ENCODE data around the gene ERN1.

The ERN1 gene

DNA sequence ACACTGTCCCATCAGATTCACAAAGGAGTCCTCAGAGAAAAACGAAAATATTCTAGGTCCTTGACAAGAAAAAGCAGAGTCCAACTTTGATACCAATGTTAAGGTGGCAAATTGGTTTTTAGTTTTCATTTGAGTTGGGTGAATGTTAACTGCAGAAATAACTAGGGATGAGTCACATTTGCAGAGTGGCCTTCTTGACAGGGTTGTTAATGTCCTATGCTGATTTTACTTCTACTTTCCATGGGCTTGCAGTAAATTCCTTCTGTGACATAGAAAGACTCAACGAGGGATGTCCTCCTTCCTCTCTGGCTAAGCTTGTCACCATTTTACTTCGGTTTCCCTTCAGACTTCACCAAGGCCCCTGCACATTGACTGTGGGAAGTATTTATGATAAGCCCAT lies 62.3 kb downstream of the ERN1 start:
- H3K4me1 ChIP-seq (ENCODE audit: control insufficient read depth, insufficient read depth, low read length): no peaks in the 10 kb centered on the region
- no peak overlapping the region for H3K4me3 ChIP-seq (ENCODE audit: low read length in 2 of 2)
- no peak overlapping the region for H3K9ac ChIP-seq (ENCODE audit: low read length in 2 of 2)
- H3K36me3 ChIP-seq (ENCODE audit: control insufficient read depth in 2 of 2, insufficient read depth in 2 of 2, low read length in 2 of 2): peaks cover 33 to 41% of the 10 kb centered on the region in 2 donors
- H3K9me3 ChIP-seq (ENCODE audit: control insufficient read depth in 2 of 2, low read length in 2 of 2): peaks cover 9% of the 10 kb centered on the region in 2 donors
- no peaks in the 10 kb centered on the region for H3K27me3 ChIP-seq (ENCODE audit: control insufficient read depth in 1 of 2, insufficient read depth in 2 of 2, low read length in 2 of 2)
- no peak overlapping the region for H3K27ac ChIP-seq (ENCODE audit: low read length)

DNA sequence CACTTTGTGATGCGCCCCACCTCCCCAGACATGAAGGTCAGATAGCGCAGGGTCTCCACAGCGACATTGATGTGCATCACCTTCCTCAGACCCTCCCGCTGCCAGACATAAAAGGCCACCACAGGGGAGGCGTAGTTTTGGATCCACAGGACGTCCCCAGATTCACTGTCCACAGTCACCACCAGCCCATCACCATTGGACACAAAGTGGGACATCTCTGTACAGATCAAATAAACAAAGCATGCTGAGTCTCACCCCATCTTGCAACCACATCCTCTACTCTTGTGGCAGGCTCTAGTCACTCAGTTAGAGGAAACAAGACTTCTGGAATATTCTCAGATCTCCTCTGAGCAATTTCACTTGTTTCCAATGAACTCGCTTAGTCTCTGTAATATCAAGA lies 63.2 kb downstream of the ERN1 start:
- H3K9ac ChIP-seq (ENCODE audit: low read length in 2 of 2): no peak overlapping the region
- peaks cover 37 to 40% of the 10 kb centered on the region in 2 donors for H3K36me3 ChIP-seq (ENCODE audit: control insufficient read depth in 2 of 2, insufficient read depth in 2 of 2, low read length in 2 of 2)

DNA sequence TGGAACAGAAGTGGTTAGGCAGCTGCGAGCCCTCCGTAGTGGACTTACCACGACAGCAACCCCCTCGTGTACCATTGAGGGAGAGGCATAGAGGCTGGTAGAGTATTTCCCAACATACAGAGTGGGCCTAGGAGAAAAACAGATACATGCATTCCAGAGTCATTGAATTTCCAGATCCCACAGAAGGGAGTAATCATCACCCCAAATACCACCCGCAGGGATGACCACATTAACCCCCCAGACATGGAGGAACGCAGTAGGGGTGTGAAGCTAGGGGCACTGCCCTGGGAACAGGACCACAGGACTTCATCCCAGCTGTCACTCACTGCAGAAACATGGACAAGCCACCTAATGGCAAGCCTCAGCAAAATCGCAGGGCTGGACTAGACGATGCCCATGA lies 64.8 kb downstream of the ERN1 start:
- H3K9ac ChIP-seq (ENCODE audit: low read length in 2 of 2): no peak overlapping the region
- H3K36me3 ChIP-seq (ENCODE audit: control insufficient read depth in 2 of 2, insufficient read depth in 2 of 2, low read length in 2 of 2): peaks cover 33 to 40% of the 10 kb centered on the region in 2 donors

More for the DNA sequence above, 63.2 kb downstream of the ERN1 start:
- Histone ChIP-seq H3K27ac (ENCODE audit: low read length) (no peak overlapping the region), H3K4me1 (ENCODE audit: control insufficient read depth, insufficient read depth, low read length) (no peaks in the 10 kb centered on the region), H3K4me3 (ENCODE audit: low read length in 2 of 2) (no peak overlapping the region), H3K27me3 (ENCODE audit: control insufficient read depth in 1 of 2, insufficient read depth in 2 of 2, low read length in 2 of 2) (no peaks in the 10 kb centered on the region), H3K9me3 (ENCODE audit: control insufficient read depth in 2 of 2, low read length in 2 of 2) (peaks cover 9% of the 10 kb centered on the region in 2 donors)

DNA sequence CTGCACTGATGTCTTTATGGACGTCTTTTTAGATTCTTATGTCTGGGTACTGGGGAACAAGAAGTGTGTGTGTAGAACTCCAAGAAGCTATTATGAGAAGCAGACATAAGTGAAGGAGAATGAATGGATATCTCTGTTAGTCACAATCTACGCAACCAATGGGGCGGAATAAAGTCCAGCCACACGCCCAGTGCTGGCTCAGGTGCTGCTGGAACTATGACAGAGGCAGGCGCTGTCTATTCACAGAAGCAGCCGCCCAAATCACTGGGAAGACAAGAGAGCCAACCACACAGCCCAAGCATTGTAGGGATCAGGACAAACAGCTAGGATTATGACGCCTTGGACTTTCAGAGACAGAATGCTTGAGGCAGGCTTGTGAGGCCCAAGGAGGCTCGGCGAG lies 65.6 kb downstream of the ERN1 start:
- Histone ChIP-seq H3K27ac (ENCODE audit: low read length) (no peak overlapping the region), H3K27me3 (ENCODE audit: control insufficient read depth in 1 of 2, insufficient read depth in 2 of 2, low read length in 2 of 2) (no peaks in the 10 kb centered on the region), H3K4me1 (ENCODE audit: control insufficient read depth, insufficient read depth, low read length) (no peaks in the 10 kb centered on the region), H3K9me3 (ENCODE audit: control insufficient read depth in 2 of 2, low read length in 2 of 2) (peaks cover under 1 to 2% of the 10 kb centered on the region in 2 donors), H3K36me3 (ENCODE audit: control insufficient read depth in 2 of 2, insufficient read depth in 2 of 2, low read length in 2 of 2) (peaks cover 28 to 32% of the 10 kb centered on the region in 2 donors), H3K9ac (ENCODE audit: low read length in 2 of 2) (no peak overlapping the region), H3K4me3 (ENCODE audit: low read length in 2 of 2) (no peak overlapping the region)

More for the DNA sequence above, 64.8 kb downstream of the ERN1 start:
- H3K4me3 ChIP-seq (ENCODE audit: low read length in 2 of 2): no peak overlapping the region
- H3K9me3 ChIP-seq (ENCODE audit: control insufficient read depth in 2 of 2, low read length in 2 of 2): peaks cover 9% of the 10 kb centered on the region in 2 donors
- H3K27ac ChIP-seq (ENCODE audit: low read length): no peak overlapping the region
- no peaks in the 10 kb centered on the region for H3K27me3 ChIP-seq (ENCODE audit: control insufficient read depth in 1 of 2, insufficient read depth in 2 of 2, low read length in 2 of 2)
- no peaks in the 10 kb centered on the region for H3K4me1 ChIP-seq (ENCODE audit: control insufficient read depth, insufficient read depth, low read length)

DNA sequence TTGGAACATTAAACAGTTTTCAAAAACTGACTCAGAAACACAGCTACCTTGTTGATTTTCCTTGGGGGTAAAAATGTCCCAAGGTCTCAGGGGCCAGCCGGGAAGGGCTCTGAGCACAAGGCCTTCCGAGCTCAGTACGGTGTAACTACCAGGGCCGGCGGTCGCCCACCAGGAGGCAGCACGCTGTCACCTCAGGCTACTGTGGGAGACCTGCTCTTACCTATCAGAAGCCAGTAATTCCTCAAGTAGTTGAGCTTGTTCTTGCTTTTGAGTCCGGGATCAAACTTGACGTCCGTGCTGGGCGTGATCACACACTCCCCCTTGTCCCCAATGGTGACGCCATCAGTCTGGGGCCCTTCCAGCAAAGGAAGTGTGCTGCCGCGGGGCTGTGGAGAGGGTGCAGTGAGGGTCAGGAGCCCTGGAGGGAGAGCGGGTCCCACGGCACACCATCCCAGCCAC lies 66.1 kb downstream of the ERN1 start:
- H3K27ac ChIP-seq (ENCODE audit: low read length): no peak overlapping the region
- no peaks in the 10 kb centered on the region for H3K9me3 ChIP-seq (ENCODE audit: control insufficient read depth in 2 of 2, low read length in 2 of 2)
- no peak overlapping the region for H3K9ac ChIP-seq (ENCODE audit: low read length in 2 of 2)
- peaks cover 28% of the 10 kb centered on the region in 2 donors for H3K36me3 ChIP-seq (ENCODE audit: control insufficient read depth in 2 of 2, insufficient read depth in 2 of 2, low read length in 2 of 2)
- H3K4me1 ChIP-seq (ENCODE audit: control insufficient read depth, insufficient read depth, low read length): no peaks in the 10 kb centered on the region
- H3K4me3 ChIP-seq (ENCODE audit: low read length in 2 of 2): no peak overlapping the region
- H3K27me3 ChIP-seq (ENCODE audit: control insufficient read depth in 1 of 2, insufficient read depth in 2 of 2, low read length in 2 of 2): no peaks in the 10 kb centered on the region

DNA sequence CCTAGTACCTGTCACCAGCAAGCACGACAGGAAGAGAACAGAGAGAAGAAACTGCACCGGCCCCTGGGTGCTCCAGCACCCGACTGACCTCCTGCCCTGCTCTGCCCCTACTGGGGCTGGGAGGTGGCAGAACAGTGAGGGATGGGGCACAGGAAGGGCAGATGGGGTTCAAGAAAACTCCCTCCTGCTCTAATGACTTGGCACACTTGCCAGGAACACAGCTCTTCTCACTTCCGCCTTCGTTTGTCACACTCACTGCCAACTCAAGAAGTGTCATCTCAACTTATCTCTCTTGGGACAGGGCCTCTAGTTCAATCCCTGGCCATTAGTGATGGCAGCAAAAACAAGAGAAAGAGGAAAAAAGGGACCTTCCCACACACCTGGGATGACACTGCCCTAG lies 66.9 kb downstream of the ERN1 start:
- Histone ChIP-seq H3K9ac (ENCODE audit: low read length in 2 of 2) (no peak overlapping the region), H3K4me3 (ENCODE audit: low read length in 2 of 2) (no peak overlapping the region), H3K27ac (ENCODE audit: low read length) (no peak overlapping the region), H3K9me3 (ENCODE audit: control insufficient read depth in 2 of 2, low read length in 2 of 2) (no peaks in the 10 kb centered on the region), H3K4me1 (ENCODE audit: control insufficient read depth, insufficient read depth, low read length) (no peaks in the 10 kb centered on the region), H3K27me3 (ENCODE audit: control insufficient read depth in 1 of 2, insufficient read depth in 2 of 2, low read length in 2 of 2) (no peaks in the 10 kb centered on the region), H3K36me3 (ENCODE audit: control insufficient read depth in 2 of 2, insufficient read depth in 2 of 2, low read length in 2 of 2) (peaks cover 22 to 26% of the 10 kb centered on the region in 2 donors)

DNA sequence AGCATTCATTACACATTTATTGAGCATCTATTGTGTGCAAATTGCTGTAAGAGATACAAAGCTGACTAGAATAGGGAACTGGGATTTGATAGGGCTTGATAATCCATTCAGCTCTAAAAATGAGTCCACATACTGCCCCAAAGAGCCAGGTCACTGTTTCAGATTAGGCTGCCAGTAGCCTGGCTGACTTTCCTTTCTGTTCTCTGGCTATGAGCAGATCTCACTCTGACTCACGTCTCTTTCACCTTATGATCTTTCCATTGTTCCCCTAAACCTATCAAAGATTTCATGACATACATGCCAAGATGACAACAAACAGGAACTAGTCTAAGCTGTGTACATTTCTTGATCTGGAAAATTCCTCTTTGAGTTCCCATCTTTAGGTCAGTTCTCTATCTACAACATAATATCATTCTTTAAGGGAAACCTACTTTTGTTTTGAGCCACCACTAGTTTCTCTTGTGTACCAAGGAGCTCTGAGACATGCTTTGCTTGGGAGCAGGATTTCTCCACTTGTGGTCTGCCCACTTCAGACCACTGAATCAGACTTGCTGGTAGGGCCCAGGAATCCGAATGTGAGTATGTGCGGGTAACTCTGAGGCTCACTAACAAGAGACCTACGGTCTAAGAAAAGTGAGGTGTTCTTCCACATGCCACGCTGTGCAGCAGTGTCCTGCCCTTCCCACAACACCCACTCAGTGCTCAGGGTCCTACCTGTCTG lies 68.6 kb downstream of the ERN1 start:
- no peaks in the 10 kb centered on the region for H3K9me3 ChIP-seq (ENCODE audit: control insufficient read depth in 2 of 2, low read length in 2 of 2)
- H3K4me1 ChIP-seq (ENCODE audit: control insufficient read depth, insufficient read depth, low read length): no peaks in the 10 kb centered on the region
- no peak overlapping the region for H3K4me3 ChIP-seq (ENCODE audit: low read length in 2 of 2)
- H3K27me3 ChIP-seq (ENCODE audit: control insufficient read depth in 1 of 2, insufficient read depth in 2 of 2, low read length in 2 of 2): no peaks in the 10 kb centered on the region
- H3K36me3 ChIP-seq (ENCODE audit: control insufficient read depth in 2 of 2, insufficient read depth in 2 of 2, low read length in 2 of 2): peaks cover 20% of the 10 kb centered on the region in 2 donors
- H3K27ac ChIP-seq (ENCODE audit: low read length): no peak overlapping the region
- H3K9ac ChIP-seq (ENCODE audit: low read length in 2 of 2): no peak overlapping the region

DNA sequence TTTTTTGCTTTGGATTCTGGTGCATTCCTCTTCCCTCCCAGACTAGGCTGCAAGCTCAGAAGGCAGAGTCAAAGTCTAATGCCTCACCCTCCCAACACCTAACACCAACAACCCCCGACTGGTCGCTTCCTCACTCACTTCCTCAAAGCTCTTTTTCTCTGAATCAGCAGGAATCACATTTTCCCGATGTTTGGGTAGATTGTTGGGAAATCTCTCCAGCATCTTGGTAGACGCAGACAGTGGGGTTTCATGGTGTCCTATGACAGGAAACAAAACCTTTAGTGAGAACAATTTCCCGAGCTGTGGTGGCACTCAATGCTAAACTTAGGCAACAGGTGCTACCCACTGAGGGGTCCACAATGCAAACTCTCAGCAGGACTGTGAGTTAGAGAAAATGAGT lies 69.6 kb downstream of the ERN1 start:
- Histone ChIP-seq H3K27me3 (ENCODE audit: control insufficient read depth in 1 of 2, insufficient read depth in 2 of 2, low read length in 2 of 2) (no peaks in the 10 kb centered on the region), H3K4me1 (ENCODE audit: control insufficient read depth, insufficient read depth, low read length) (no peaks in the 10 kb centered on the region), H3K4me3 (ENCODE audit: low read length in 2 of 2) (no peak overlapping the region), H3K9ac (ENCODE audit: low read length in 2 of 2) (no peak overlapping the region), H3K9me3 (ENCODE audit: control insufficient read depth in 2 of 2, low read length in 2 of 2) (no peaks in the 10 kb centered on the region), H3K27ac (ENCODE audit: low read length) (no peak overlapping the region), H3K36me3 (ENCODE audit: control insufficient read depth in 2 of 2, insufficient read depth in 2 of 2, low read length in 2 of 2) (peaks cover 20 to 29% of the 10 kb centered on the region in 2 donors)

DNA sequence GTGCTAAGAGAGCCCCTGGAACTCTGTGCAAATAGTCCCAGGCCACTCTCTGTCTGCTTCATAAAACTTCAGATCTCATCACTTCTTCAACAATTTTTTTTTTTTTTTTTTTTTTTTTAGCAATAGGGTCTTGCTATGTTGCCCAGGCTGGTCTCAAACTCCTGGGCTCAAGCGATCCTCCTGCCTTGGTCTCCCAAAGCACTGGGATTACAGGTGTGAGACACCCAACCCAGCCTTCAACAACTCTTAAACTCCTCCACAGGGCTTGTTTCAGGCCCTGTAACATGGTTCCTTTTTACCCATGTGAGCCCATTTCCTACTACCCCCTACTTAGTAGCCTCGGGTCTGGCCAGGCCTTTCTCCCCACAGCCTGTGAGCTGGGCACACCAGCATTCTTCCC lies 70.2 kb downstream of the ERN1 start:
- Histone ChIP-seq H3K9ac (ENCODE audit: low read length in 2 of 2) (no peak overlapping the region), H3K36me3 (ENCODE audit: control insufficient read depth in 2 of 2, insufficient read depth in 2 of 2, low read length in 2 of 2) (peaks cover 20 to 31% of the 10 kb centered on the region in 2 donors), H3K9me3 (ENCODE audit: control insufficient read depth in 2 of 2, low read length in 2 of 2) (no peaks in the 10 kb centered on the region), H3K27me3 (ENCODE audit: control insufficient read depth in 1 of 2, insufficient read depth in 2 of 2, low read length in 2 of 2) (no peaks in the 10 kb centered on the region), H3K4me3 (ENCODE audit: low read length in 2 of 2) (no peak overlapping the region), H3K27ac (ENCODE audit: low read length) (no peak overlapping the region), H3K4me1 (ENCODE audit: control insufficient read depth, insufficient read depth, low read length) (no peaks in the 10 kb centered on the region)

DNA sequence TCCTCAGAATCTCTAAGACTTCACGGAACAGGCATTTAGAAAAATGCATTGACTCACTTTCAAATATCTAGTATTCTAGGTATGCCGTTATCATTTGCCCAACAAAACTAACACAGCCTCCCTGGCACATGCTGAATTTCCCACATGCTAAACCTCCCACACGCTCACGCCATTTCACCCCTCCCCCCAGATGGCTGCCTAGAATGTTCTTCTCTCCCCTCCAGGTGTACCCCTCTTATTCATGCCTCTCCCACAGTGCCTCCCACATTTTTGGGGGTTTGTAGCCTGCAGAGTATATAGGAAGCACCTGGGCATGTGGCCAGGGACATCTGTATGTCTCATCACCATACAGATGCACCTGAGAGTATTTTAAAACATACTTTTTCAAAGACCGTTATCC lies 71.3 kb downstream of the ERN1 start:
- Histone ChIP-seq H3K4me3 (ENCODE audit: low read length in 2 of 2) (no peak overlapping the region), H3K27ac (ENCODE audit: low read length) (no peak overlapping the region), H3K9ac (ENCODE audit: low read length in 2 of 2) (no peak overlapping the region), H3K27me3 (ENCODE audit: control insufficient read depth in 1 of 2, insufficient read depth in 2 of 2, low read length in 2 of 2) (no peaks in the 10 kb centered on the region), H3K36me3 (ENCODE audit: control insufficient read depth in 2 of 2, insufficient read depth in 2 of 2, low read length in 2 of 2) (peaks cover 21 to 39% of the 10 kb centered on the region in 2 donors), H3K4me1 (ENCODE audit: control insufficient read depth, insufficient read depth, low read length) (no peaks in the 10 kb centered on the region), H3K9me3 (ENCODE audit: control insufficient read depth in 2 of 2, low read length in 2 of 2) (no peaks in the 10 kb centered on the region)

DNA sequence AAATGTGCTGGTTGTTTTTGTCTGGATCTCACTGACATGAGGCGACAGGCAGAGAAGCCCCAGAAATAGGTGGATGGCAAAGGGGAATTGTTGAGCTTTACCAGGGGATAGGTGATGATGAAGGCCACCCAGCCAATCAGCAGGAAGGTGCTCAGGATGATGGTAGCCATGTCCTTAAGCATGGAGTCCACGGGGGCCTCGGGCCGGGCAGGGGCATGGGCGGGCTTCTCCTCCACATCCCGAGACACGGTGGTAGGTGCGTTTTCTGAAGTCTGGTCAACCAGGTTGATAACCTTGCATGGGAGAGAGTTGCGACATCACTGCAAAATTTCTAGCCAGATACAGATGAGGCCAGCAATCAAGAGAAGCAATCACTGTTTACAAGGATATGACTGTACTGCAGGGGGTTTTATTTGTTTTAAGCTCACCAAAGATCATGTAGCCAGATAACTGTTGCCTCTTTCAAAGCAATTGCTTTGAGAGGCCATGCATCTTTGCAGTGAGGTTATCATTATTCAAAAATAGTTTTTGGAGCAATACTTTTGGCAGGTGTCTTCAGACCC lies 72.2 kb downstream of the ERN1 start:
- no peak overlapping the region for H3K27ac ChIP-seq (ENCODE audit: low read length)
- no peak overlapping the region for H3K4me3 ChIP-seq (ENCODE audit: low read length in 2 of 2)
- no peaks in the 10 kb centered on the region for H3K27me3 ChIP-seq (ENCODE audit: control insufficient read depth in 1 of 2, insufficient read depth in 2 of 2, low read length in 2 of 2)
- H3K4me1 ChIP-seq (ENCODE audit: control insufficient read depth, insufficient read depth, low read length): no peaks in the 10 kb centered on the region
- H3K36me3 ChIP-seq (ENCODE audit: control insufficient read depth in 2 of 2, insufficient read depth in 2 of 2, low read length in 2 of 2): peaks cover 27 to 46% of the 10 kb centered on the region in 2 donors
- H3K9me3 ChIP-seq (ENCODE audit: control insufficient read depth in 2 of 2, low read length in 2 of 2): no peaks in the 10 kb centered on the region
- no peak overlapping the region for H3K9ac ChIP-seq (ENCODE audit: low read length in 2 of 2)

Measured in stomach smooth muscle (tissue), 2 donors.